Right renal cortex interstitium (tissue), 3 donors: Measurements from ENCODE around the gene CDHR2. TPM values are rescaled to one million over a fixed set of nuclear protein-coding genes. Genes with fewer than 3 reads are reported as not detected.

Experiments used
- DNase-seq, 3 donors: peaks; one replicate each; pipeline ENCODE4 v3.0.0-alpha.2; 2013; ENCODE audit warnings: low read depth in 3 of 3, low spot score in 2 of 3
- polyA plus RNA-seq, 3 donors: library from polyadenylated mRNA; unstranded; fragments of 120-200 nt; gene quantifications; one replicate each; pipeline ENCODE4 v1.2.1, GENCODE V29; 2013; ENCODE audit not compliant: insufficient read length in 3 of 3

CDHR2 gene, protein sequence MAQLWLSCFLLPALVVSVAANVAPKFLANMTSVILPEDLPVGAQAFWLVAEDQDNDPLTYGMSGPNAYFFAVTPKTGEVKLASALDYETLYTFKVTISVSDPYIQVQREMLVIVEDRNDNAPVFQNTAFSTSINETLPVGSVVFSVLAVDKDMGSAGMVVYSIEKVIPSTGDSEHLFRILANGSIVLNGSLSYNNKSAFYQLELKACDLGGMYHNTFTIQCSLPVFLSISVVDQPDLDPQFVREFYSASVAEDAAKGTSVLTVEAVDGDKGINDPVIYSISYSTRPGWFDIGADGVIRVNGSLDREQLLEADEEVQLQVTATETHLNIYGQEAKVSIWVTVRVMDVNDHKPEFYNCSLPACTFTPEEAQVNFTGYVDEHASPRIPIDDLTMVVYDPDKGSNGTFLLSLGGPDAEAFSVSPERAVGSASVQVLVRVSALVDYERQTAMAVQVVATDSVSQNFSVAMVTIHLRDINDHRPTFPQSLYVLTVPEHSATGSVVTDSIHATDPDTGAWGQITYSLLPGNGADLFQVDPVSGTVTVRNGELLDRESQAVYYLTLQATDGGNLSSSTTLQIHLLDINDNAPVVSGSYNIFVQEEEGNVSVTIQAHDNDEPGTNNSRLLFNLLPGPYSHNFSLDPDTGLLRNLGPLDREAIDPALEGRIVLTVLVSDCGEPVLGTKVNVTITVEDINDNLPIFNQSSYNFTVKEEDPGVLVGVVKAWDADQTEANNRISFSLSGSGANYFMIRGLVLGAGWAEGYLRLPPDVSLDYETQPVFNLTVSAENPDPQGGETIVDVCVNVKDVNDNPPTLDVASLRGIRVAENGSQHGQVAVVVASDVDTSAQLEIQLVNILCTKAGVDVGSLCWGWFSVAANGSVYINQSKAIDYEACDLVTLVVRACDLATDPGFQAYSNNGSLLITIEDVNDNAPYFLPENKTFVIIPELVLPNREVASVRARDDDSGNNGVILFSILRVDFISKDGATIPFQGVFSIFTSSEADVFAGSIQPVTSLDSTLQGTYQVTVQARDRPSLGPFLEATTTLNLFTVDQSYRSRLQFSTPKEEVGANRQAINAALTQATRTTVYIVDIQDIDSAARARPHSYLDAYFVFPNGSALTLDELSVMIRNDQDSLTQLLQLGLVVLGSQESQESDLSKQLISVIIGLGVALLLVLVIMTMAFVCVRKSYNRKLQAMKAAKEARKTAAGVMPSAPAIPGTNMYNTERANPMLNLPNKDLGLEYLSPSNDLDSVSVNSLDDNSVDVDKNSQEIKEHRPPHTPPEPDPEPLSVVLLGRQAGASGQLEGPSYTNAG (N-terminal part only)
- polyA plus RNA-seq, result 10 to 100 TPM; 18.9 to 23.1 (median 20.2) TPM

DNA sequence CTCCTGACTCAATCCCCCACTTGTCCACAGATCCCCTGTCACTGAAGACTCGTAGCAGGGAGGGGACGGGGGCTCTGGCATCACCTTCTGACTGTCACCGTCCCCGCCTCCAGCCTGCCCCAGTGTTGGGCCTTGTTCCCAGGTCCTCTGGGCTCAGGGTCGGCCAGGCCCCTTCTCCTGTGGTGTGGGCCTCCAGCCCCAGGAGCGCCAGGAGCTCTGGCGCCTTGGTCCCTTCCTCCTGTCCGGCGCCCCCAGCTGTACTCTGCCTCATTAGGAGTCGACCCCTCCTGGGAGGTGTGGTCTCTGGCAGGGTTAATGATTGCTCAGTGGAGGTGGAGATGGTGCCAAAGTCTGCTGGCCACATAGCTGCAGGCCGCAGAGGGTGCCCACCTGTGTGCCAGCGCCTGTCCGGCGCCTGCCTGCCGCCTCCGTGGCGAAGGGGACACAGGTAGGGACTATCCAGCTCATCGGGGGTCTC lies at the start of gene CDHR2:
Gene CDHR2 (plus strand): TSS at position 376 of the 478 bp plus-strand sequence. CDS start 16,011 bp downstream, outside the sequence.
- DNase-seq, result no peak

- DNase-seq, result no peak
These were observed 48.6 kb upstream of the CDHR2 start for GRCh38 chr5:176500511-176500910.

GRCh38 chr5:176501333-176501732 lies 47.8 kb upstream of the CDHR2 start:
- DNase-seq, result no peak

GRCh38 chr5:176503496-176503895 lies 45.6 kb upstream of the CDHR2 start:
- no peak for DNase-seq

DNA sequence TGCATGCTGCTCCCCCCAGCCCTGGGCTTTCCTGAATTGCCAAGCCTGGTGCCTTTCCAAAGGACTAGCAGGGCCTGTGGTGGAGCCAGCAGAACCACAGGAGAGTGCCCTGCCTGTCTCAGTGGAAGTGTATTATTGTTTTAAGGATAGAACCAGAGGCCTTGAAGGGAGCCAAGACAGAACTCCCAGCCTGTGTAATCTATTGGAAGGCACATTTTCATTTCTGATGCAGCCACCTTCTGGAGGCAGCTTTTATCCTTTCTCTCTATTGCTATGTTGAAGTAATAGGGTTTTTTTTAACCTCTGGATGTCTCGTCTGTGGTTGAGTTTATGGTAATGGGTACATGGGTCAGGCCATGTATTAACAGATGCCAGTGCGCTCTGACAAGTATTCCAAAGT lies 41.2 kb upstream of the CDHR2 start:
- no peak for DNase-seq

DNA sequence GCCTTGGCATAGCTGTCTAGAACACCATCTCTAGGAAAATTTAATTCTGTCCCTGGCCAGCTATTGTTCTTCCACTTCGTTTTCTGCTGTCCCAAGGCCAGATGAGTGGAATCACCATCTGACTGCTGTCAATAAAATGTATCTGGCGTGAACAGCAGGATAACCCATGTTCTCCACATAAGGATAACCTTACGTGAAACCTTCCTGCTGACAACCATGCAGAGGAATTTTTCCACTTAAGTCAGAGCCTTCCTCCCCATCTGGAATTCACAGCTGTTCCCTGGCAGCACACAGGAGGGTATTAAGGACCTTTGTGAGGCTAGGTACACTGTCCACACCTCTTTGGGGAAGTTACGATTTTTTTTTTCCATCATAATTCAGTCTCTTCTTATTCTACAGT lies 40.5 kb upstream of the CDHR2 start:
- DNase-seq, result no peak

- no peak for DNase-seq
These were observed 35.4 kb upstream of the CDHR2 start for GRCh38 chr5:176513788-176514187.

GRCh38 chr5:176514244-176514950 lies 34.7 kb upstream of the CDHR2 start:
- no peak for DNase-seq

GRCh38 chr5:176515396-176515795 lies 33.7 kb upstream of the CDHR2 start:
- DNase-seq, result no peak

- no peak for DNase-seq
These were observed 32.0 kb upstream of the CDHR2 start for GRCh38 chr5:176517053-176517661.

- no peak for DNase-seq
These were observed 29.1 kb upstream of the CDHR2 start for GRCh38 chr5:176519810-176520720.

DNA sequence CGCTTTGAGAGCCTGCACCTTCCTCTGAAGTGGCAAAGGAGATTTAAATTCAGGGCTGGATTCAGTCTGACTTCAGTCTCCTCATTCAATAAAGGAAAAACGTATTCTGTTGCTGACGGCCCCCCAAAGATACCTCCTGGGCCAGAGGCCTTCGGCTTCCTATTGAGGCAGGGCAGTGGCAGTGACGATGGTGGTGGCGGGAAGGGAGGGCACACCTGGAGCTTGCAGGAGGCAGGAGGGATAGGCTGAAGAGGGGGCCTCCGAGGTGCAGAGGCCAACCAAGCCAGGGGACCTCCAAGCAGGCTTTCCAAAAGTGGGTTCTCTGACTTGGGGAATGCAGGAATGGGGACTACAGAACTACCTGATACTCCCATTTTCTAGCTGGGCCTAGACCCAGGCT lies 27.9 kb upstream of the CDHR2 start:
- DNase-seq, result no peak

DNA sequence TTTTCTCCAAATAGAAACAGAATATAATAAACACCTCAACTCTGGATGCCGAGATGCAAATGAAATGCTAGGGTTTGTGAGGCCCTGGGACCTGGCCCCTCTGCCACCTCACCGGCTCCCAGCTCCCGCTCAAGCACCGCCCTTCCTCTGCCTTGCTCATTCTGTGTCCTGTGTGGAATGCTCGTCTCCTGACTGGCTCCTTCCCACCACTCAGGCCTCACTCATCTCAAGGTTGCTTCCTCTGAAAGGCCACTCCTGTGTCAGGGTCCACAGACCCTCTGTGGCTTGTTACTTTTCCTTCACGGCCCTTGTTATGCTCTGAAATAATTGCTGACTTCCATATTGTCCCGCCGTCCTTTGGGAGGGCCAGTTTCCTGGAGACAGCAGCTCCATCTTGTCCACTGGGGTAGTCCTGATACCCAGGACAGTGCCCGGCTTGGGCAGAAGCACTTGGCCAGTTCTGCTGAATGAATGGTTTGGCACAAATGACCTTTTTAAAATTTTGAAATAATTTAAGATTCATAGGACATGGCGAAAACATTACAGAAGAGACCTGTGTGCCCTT lies 27.4 kb upstream of the CDHR2 start:
- DNase-seq, result no peak

- no peak for DNase-seq
These were observed 25.0 kb upstream of the CDHR2 start for GRCh38 chr5:176524138-176524537.

- no peak for DNase-seq
These were observed 24.2 kb upstream of the CDHR2 start for GRCh38 chr5:176524987-176525386.

- DNase-seq, result no peak
These were observed 23.5 kb upstream of the CDHR2 start for GRCh38 chr5:176525677-176526076.

DNA sequence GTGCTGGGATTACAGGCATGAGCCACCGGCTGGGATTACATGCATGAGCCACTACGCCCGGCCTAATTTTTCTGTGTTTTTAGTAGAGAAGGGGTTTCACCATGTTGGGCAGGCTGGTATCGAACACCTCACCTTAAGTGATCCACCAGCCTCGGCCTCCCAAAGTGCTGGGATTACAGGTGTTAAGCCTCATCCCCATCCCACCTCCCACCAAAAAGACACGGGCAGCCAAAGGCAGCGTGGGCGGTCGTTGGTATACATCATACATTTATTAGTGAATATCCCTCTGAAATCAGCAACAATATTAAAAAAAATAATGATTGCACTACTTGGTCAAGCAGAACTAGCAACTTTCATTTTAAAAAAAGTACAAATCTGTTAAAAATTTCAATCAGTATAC lies 22.7 kb upstream of the CDHR2 start:
- no peak for DNase-seq
